ENCODE results near the gene ZNF543.
"Not testable (repeated sequence)": the region's sequence is repeated elsewhere in the genome, so short reads cannot be mapped to it uniquely, and the experiment has no call there.

Gene ZNF543

GRCh38 chr19:57320180-57321084 is at the start of gene ZNF543:
TSS of gene ZNF543 (plus strand) at chr19:57320472. CDS start at chr19:57320854, 382 bp downstream.
- peak; percentile 96 for DNase-seq

DNA sequence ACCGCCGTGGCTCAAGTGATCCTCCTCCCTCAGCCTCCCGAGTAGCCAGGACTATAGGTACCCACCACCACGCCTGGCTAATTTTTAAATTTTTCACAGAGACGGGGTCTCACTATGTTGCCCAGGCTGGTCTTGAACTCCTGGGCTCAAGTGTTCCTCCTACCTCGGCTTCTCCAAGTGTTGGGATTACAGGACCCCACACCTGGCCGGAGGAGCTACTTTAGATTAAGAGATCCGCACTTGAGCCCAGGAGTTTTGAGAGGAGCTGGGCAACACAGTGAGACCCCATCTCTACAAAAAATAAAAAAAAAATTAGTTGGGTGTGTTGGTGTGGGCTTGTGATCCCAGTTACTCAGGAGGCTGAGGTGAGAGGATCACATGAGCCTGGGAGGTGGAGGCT is 49.0 kb upstream of the ZNF543 start:
- no peak for DNase-seq

DNA sequence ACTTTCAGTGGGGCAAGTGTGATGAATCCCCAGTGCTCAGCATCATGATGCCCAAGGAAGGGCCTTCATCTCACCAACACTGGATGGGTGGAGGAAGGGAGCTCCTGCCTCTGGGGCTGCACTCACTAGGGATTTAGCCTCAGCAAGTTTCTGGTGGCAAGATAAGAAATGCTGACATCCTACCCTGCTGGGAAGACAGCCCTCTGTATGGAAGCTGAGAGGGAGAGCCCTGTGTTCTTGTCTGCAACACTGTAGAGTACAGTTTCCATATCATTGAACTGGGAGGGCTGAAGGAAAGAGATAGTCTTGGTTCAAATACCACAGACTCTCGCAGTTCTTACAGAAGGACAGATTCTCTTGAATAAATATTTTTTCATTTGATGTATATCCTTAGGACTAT is 47.3 kb upstream of the ZNF543 start:
- no peak for DNase-seq

- DNase-seq: no peak
Measured at GRCh38 chr19:57276430-57276829, 43.8 kb upstream of the ZNF543 start.

DNA sequence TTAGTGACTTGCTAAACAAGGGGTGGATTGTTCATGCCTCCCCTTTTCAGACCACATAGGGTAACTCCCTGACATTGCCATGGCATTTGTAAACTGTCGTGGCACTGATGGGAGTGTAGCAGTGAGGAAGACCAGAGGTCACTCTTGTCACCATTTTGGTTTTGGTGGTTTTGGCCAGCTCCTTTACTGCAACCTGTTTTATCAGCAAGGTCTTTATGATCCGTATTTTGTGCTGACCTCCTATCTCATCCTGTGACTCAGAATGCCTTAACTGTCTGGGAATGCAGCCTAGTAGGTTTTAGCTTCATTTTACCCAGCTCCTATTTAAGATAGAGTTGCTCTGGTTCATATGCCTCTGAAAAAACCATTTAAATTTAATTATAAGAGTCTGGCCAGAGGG is 41.8 kb upstream of the ZNF543 start:
- not testable (repeated sequence) for DNase-seq

DNA sequence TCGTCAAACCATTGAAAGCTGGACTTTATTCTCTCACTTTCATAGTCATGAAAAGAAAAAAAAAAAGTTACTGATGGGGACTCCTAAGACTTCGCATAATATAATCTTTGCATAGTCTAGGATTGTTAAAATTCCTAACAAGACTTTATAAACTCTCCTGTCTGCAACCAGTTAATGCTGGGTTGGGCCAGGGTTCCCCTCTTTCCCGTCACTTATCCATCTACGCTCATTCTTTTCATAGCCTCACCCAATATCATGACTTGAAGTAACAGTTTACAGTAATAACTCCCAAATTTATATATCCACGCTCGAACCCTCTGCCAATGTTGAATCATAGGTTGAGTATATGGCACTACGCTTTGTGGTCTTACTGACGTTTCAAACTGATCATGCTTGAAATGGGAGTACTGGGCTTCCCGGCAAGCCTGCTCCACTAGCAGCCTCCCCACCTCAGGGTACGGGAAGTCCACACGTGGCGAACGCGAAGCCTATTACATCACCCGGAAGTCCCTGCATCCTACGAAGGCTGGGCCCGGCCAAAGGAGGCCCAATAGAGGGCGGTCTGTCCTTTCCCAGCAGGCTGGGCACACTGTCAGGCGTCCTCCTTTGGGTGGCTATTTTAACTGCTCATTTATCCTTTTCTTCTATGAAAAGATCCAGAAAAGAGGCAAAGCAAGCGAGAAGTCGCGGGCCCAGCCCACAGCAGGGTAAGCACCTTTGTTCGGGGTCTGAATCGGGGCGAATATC is 40.7 kb upstream of the ZNF543 start:
- DNase-seq: peak; percentile 85

DNA sequence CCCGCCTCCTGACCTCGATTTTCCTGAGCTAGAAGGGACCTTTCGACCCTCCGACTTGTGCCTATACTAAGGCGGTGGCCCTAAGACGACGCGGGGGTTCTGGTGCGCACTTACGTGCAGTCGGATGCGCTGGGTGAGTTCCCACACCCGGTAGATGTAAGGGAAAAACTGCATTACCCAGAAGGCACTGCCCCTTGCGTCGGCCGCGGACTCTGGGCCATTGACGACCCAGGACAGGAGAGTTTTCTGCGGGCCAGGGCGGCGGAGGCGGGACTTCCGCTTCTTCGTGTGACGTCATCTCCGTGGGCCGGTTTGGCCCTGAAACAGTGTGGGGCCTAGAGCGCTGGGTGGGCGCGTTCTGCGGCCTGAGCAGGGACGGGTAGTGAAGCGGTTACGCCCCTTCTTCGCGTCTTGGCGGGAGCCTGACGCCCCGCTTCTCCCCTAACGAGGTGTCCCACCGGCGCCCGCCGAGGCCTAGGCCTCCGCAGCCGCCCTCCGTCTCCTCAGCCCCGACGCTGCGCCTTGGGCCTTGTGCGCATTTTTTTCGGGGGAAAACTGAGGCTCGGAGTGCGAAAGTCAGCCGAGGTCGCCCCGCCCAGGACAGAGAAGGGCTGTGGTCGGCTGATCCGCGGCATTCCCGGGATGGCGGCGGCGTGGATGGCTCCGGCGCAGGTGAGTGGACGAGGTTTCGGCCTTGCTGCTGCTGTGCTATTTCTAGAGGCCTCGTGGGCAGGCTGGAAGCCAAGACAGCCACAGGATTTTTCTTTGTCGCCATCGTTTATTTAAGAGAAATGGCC is 39.9 kb upstream of the ZNF543 start, which contains the start of gene ZNF460:
ZNF460 (plus strand) TSS at position 321 of the 797 bp plus-strand sequence; CDS start at position 643, 322 bp downstream.
- peak; percentile 99 for DNase-seq

DNA sequence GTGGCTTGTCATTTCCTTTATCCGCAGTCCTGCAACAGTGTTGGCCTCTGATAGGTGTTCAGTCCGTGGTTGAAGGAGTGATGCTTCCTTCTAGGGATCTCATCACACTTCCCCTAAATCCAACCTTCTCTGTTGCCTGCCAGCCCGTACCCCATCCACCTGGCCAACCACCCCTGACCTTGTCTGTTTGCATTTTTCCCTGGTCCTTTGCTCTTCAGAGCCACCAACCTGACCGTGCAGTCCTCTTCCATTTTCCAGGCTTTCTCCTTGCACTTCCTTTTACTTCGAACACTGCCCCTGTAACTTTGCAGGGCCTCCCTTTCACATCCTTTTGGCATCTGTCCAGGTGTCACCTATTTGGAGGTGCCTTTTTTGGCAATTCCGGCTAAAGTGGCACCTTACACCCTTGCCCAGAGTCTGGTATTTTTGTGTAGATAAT is 39.3 kb upstream of the ZNF543 start:
- DNase-seq: peak; percentile 6

- DNase-seq: no peak
Measured at GRCh38 chr19:57282011-57282643, 38.1 kb upstream of the ZNF543 start.

DNA sequence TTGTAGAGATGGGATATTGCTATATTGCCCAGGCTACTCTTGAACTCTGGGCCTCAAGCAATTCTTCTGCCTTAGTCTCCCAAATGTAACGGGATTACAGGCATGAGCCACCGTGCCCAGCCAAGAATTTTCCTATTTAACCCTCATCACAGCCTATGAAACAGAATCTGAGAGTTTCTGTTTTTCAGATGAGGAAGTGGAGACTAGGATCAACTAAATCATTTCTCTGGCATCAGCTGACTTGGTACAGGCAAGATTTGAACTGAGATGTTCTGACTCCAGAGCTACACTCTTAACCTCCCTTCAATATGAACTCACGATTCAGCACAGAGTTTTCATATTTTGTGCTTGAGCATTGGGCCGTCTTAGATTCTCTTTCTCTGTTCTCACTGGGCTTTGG is 31.9 kb upstream of the ZNF543 start:
- DNase-seq: no peak

DNA sequence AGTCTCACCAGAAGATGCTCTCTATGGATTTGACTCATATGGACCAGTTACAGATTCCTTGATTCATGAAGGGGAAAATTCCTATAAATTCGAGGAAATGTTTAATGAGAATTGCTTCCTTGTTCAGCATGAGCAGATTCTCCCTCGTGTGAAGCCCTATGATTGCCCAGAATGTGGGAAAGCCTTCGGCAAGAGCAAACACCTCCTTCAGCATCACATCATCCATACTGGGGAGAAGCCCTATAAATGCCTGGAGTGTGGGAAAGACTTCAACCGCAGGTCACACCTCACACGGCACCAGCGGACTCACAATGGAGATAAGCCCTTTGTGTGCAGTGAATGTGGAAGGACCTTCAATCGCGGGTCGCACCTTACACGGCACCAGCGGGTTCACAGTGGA is 29.3 kb upstream of the ZNF543 start:
- no peak for DNase-seq

- no peak for DNase-seq
Measured at GRCh38 chr19:57292547-57292946, 27.7 kb upstream of the ZNF543 start.

- DNase-seq: no peak
Measured at GRCh38 chr19:57293719-57294118, 26.6 kb upstream of the ZNF543 start.

- no peak for DNase-seq
Measured at GRCh38 chr19:57302020-57302465, 18.2 kb upstream of the ZNF543 start.

DNA sequence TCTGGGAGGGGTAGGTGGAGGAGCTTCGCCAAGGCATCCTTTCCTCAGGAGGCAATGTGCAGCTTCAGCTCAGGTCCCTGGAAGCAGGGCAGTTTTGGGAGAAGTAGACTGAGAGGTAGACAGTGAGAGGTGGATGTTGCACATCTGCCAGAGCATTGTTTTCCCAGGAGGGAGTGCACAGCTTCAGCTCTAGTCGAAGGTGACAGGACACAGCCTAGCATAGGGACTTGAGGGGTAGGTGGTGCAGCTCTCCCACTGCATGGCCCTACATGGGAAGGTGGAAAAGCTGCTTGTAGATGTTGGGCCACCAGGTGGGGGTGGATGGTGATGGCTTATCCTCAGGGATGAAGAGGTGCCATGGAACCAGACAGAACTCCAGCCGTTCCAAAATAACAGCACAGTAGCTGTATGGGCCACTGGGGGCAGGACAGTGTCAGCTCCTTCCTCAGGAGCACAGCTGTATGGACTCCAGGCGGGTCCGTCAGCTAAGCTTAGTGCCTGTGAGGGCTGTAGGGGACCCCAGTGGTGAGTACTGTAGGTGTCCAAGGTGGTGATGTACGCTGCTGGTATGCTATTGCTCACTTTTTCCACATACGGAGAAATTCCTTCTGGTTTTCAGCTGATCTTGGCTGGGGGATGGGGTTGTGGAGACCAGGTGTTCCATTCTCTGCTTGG is 17.4 kb upstream of the ZNF543 start:
- no peak for DNase-seq

DNA sequence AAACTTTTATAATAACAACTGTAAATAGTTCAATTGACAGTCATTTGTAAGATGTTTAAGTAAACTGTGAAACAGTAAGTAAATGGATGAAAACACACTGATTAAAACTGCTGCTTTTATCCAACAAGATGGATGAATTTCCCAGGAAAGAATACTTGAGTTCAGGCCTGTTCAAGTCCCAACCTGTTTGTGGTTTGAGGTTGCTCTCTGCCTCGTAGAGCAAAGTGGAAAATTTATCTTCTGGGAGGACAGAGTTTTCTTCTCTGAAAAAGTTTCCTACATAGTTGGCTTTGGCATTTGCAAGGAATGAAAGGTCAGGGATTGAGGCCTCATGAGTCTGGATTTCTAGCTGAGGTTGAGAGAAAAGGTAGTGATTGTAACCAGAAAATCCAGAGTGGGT is 15.2 kb upstream of the ZNF543 start:
- DNase-seq: no peak

DNA sequence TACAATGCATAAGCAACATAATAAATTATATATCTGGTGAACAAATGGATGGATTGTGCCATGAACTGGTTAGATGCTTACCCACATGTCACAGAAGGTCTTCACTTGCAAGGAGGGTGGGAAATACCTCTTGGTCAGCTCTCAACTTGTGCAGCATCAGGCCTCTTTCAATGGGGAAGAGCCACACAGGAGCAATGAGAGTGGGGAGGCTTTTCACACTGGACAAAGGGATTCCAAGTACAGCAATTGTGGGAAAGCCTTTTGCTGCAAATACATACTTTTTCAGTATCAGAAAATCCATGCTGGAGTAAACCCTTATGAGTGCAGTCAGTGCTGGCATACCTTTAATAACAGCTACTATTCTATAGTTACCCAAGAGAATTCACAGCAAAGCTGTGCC is 11.8 kb upstream of the ZNF543 start:
- no peak for DNase-seq

DNA sequence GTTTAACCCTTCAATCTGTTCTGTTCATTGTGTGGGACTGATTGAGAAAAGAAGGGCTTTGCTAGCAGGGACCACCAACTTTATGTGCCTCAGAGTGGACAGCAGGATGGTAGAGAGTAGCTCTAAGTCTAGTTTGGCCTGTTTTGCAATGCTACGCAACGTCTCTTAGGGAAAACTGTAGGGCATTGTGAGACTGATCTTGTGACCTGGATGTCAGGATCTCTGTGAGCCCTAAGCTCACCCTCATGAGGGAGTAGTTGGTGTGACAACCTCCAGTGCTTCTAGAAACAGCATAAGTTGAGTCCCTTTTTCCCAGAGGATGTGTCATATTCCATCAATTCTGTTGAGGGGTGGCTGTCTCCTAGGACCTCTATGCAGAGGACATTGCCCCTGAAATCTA is 9.5 kb upstream of the ZNF543 start:
- DNase-seq: no peak

DNA sequence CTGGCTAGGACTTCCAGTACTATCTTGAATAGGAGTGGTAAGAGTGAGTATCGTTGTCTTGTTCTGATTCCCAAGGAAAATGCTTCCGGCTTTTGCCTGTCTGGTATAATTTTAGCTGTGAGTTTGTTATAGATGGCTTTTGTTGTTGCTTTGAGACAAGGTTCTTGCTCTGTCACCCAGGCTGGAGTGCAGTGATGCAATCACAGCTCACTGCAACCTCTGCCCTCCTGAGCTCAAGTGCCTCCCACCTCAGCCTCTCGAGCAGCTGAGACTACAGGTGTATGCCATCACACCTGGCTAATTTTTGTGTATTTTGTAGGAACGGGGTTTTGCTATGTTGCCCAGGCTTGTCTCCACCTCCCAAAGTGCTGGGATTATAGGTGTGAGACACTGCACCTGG is 6.1 kb upstream of the ZNF543 start:
- DNase-seq: no peak

GRCh38 chr19:57317503-57317902 is 2.8 kb upstream of the ZNF543 start:
- no peak for DNase-seq

DNA sequence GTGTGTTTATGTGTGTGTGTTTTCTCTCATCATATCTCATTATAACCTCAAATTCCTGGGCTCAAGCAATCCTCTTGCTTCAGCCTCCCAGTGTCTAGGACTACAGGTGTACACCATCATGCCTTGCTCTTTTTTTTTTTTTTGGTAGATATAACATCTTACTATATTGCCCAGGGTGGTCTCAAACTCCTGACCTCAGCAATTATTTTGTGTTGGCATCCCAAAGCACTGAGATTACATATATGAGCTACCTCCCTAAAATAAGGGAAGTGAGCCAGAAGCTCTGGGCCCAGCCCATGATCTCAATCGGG is 448 bp upstream of the ZNF543 start:
- no peak for DNase-seq

DNA sequence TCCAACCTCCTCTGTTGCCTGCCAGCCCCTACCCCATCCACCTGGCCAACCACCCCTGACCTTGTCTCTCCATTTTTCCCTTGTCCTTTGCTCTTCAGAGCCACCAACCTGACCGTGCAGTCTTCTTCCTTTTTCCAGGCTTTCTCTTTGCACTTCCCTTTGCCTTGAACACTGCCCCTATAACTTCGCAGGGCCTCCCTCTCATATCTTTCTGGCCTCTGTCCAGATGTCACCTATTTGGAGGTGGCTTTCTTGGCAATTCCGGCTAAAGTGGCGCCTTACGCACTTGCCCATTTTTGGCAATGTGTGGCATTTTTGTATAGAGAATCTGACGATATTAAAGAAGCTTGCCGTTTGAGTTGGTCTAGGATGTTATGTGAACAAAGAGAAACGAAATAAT is 844 bp downstream of the ZNF543 start:
- no peak for DNase-seq
